ENCODE data around the gene HES1. TPM values are rescaled to one million over a fixed set of nuclear protein-coding genes. Genes with fewer than 3 reads are reported as not detected.

HES1 gene
- total RNA-seq, 1 donor from 2014 or later: 74.2 TPM

Other genes starting within 250 kb of the HES1 start
- gene CPN2, start 215.2 kb downstream of the HES1 start, total RNA-seq: not detected in 2 replicates
- gene LRRC15, start 233.6 kb downstream of the HES1 start, total RNA-seq: 0.20 and 0.22 TPM in 2 replicates